HG02798 (cell line): ENCODE measurements around the gene FBLN2.
"Not testable (repeated sequence)": the region's sequence is repeated elsewhere in the genome, so short reads cannot be mapped to it uniquely, and the experiment has no call there.

Experiments
- ATAC-seq: cut with Tn5 transposase; IDR thresholded peaks from one replicate; pipeline ENCODE4 v1.9.1; 2021; ENCODE audit warnings: mild to moderate bottlenecking; ENCODE audit not compliant: unreplicated experiment, poor library complexity

FBLN2 gene

GRCh38 chr3:13513051-13513912, 35.6 kb upstream of the FBLN2 start:
- ATAC-seq = no peak

- ATAC-seq = no peak
Measured at GRCh38 chr3:13513913-13514517, 34.9 kb upstream of the FBLN2 start.

DNA sequence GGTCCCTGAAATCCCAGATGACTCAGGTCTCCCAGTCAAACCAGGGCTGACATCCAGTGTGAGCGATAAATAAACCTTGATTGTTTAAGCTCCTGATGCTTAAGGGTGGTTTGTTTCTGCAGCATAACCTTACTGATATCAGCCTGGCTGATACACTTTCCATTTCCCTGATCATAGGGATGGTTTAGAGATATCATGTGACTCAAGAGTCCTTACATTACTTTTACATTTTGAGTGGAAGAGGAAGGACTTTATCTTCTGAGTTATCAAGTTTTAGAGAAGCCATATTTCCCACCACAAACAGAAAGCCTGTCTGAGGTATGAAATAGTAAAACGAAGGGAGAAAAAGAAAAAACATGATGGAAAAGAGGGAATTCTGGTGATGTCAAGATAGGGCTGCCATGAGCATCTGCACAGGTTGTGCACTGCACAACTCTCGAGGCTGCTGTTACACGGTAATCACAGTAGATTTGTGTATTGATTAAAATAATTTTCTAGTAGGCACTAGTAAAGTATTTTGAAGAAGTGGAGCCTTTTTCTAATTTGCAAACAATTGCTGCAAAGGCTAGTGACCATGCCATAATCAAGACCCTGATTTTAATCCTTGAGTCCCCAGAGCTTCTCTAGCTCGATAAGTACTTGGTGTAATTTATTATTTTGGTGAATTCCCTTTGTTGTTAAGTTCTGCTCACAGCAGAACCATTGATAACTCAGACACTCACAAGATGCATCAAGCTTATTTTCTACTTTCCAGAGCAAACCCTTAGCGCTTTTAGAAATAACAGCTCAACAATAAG, 34.1 kb upstream of the FBLN2 start:
- ATAC-seq = no peak

DNA sequence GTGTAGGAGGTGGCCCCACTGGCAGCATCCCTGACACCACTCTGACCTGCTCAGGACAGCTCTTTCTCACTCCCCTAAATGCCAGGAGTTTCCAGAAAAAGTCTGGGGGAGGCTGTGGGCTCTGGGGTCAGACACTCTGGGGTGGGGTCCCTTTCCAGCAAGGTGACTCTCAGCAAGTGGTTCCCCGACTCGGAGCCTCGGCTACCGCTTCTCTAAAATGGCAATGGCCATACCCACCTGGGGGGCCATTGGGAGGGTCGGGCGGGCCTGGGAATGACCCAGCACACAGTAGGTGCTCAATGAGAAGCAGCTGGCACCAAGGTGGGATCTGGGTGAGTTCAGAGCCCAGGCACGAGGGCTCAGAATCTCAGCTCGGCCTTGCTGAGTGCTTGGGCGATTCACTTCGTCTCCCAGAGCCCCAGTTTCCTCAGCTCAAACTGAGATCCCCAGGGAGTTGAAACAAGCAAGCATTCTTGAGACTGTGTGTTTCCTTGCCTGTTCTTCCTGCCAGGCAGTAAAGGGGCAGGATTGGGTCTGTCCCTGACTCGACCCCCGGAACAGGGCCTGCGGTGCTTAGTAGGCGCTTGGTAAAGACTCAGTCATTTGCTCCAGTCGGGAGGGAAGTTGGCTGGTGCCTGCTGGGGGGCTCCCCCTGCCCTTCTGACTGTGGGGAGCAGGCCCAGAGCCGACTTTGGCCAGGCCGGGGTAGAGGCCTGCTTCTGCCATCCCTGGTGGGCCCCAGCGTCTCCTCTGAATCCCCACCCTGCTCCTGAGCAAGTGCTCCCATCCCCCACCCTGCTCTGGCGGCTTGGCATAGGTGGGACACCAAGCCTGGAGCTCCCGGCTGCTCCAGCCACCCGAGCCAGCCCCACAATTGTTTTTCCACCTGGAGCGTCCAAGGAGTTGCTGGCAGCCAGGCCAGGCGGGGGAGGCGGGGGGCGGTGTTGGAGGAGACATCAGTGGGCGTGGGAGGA, 32.9 kb upstream of the FBLN2 start:
- ATAC-seq = no peak

DNA sequence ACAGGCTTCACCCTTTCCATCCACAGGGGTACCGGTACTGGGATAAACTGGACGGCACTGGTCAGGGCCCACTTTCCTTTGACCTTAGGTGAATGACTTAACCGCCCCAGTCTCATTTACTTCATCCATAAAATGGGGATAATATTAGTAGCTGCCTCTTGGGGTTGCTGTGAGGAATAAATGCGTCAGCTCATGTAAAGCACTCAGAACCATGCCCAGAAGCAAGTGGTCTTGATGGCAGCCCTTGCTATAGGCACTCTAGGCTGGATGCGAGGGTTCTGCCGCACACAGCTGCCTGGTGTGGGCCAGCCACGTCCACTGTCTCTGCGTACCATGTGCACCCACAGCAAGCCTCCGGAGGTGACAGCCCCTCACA, 32.2 kb upstream of the FBLN2 start:
- ATAC-seq = no peak

DNA sequence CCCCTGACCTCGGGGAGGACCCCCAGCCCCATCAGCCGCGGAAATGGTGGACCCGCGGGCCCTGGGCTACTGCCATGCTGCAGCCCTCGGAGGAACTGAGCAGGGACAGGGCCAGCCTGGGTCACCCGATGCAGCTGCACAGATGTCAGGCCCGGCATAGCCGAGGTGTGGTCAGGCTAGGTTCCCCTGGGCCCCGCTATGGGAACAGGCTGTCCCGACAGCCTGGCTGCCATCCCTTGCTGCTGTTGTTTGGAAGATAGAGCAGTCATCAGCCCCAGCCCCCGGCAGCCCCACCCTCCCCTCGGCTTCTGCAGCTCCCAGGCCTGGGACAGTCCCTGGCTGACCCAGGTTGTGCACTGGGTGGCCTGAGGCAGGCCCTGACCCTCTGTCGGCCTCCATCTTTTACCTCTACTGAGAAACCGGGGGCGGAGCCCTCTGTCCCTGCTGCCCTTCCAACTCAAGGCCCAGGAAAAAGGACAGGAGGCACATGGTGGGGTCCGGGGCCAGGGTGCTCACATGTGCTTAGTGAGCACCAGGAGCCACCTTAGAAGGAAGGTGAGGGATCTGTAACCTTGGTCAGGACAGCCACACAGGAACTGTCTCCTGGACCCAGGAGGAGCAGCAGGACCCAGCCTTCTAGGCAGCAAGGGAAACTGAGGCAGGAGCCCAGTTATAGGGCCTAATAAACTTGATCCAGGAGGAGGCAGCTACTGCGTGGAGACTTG, 31.5 kb upstream of the FBLN2 start:
- ATAC-seq = no peak

DNA sequence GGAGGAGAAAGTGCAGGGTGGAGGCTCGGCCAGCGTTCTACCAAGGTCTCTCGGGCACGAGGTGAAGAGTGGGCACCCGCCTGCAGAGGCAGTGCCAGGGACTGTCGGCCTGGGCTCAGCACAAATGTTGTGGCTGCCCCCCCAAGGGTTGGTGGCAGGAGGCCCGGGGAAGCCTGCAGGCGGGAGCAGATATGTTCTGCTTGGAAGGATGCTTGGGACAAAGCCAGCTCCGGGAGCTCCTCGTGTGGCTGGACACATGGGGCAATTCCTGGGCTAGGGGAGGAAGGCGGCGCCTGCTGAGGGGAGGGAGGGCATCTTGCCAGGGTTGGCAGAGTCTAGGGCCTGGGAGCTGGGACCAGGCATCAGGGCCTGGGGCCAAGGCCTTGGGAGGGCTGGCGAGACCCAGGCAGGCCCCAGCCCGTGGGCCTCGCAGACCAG, 30.4 kb upstream of the FBLN2 start:
- ATAC-seq = no peak

DNA sequence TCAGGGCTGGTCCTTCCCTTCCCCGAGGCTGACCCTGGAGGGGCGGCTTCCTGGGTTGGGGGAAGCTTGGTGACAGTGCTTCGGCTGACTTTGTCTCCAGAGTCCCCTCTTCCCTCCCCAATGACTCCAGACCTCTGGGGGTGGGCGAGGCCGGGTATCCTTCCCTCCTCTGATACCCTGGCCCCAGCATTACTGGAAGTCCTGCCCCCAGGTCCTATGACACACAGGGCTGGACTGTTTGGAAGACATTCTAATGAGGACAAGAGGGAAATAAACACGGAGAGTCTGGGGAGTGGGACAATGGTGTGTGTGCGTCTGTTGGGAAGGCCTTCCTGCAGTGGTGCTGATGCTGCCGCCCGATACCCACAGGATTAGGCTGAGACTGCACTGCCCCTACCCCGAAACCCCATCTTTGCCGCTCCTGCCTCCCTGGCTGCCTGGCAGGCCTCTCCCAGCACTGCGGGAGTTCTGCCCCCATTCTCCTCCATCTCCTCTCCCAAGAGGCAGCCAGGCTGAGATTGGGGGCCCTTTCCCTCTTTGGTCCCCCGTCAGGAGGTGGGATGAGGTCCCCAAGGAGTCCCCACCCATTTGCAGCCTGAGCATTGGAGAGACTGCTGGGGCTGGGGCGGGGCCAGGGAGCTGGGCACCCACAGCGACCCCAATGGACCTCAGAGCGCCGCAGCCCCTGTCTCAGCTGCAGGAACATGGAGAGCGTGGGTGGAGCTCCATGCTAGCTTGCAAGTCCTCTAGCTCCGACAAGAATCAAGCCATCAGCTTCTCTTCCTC, 29.7 kb upstream of the FBLN2 start:
- ATAC-seq = no peak

GRCh38 chr3:13520326-13520880, 28.5 kb upstream of the FBLN2 start:
- no peak for ATAC-seq

GRCh38 chr3:13521309-13521708, 27.6 kb upstream of the FBLN2 start:
- ATAC-seq = no peak

DNA sequence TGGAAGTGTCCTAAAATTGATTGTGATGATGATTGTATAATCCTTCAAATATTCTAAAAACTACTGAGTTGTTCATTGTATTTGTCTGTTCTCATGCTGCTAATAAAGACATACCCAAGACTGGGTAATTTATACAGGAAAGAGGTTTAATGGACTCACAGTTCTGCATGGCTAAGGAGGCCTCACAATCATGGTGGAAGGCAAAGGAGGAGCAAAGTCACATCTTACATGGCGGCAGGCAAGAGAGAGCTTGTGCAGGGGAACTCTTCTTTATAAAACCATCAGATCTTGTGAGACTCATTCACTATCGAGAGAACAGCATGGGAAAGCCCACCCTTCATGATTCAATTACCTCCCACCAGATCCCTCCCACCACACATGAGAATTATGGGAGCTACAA, 27.2 kb upstream of the FBLN2 start:
- not testable (repeated sequence) for ATAC-seq

GRCh38 chr3:13522236-13522635, 26.7 kb upstream of the FBLN2 start:
- no peak for ATAC-seq

DNA sequence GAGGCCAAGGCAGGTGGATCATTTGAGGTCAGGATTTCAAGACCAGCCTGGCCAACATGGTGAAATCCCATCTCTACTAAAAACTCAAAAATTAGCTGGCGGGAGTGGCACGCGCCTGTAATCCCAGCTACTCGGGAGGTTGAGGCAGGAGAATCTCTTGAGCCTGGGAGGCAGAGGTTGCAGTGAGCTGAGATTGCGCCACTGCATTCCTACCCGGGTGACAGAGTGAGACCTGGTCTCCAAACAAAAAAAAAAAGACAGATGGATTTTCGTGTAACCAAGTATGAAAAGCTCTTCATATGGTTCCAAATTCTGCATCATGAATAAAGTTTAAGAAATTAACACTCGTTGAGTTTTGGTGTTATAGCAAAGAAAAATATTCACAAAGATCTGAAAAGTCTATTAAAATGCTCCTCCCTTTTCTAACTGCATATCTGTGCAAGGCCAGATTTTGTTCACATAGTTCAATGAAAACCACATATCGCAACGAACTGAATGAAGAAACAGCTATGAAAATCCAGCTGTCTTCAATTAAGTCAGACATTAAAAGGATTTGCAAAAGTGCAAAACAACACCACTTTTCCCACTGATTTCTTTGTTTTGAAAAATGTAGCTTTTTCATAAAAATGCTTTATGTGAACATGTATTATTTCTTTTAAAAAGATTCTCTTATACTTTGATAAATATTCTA, 23.8 kb upstream of the FBLN2 start:
- ATAC-seq = no peak

DNA sequence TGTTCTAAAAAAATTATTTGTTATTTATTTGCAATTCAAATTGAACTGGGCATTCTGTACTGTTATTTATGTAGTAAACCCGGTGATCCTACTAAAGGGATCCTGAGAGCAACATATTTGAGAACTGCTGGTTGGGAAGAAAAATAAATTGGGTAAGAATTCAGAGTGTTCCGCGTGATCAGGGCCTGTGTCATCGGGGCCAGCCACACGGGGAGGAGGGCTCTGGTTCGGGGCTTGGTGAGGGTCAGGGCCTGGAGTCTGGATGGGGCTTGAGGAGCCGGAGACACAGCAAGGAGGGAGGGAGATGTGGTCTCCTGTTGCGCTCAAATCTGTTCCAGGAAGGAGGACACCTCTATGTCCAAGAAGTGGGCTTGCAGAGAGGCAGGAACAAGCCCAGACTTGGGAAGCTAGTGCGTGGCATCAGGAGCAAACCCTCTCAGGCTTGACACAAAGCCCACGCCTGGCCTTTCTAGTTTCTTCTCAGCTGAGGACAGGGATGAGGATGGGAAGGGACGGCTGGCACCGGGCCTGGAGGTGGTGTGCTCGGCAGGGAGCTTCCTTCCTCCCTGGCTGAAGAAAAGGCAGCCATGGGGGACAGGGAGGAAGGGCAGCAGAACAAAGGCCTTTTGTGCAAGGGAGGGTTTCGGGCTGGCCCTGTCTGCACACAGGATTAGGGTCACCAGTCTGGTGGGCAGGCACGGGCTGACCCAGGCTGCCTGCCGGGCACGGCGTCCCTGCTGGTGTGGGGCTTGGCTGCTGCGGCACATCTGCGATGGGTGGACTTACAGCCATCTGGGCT, 22.9 kb upstream of the FBLN2 start:
- ATAC-seq = no peak

DNA sequence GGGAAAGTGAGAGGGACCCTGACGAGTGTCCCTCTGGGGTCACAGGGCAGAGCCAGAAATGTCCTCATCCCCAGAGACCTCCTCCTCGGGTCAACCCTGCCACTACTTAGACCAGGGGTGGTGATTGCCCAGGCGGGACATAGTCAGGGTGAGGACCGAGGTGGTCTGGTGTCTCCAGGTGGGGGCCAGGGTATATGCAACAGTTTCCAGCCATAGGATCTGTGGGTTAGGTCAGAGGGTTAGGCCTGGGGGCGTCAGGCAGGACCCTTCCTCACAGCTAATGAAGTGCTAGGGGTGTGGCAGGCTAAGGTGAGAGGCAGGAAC, 22.3 kb upstream of the FBLN2 start:
- no peak for ATAC-seq

DNA sequence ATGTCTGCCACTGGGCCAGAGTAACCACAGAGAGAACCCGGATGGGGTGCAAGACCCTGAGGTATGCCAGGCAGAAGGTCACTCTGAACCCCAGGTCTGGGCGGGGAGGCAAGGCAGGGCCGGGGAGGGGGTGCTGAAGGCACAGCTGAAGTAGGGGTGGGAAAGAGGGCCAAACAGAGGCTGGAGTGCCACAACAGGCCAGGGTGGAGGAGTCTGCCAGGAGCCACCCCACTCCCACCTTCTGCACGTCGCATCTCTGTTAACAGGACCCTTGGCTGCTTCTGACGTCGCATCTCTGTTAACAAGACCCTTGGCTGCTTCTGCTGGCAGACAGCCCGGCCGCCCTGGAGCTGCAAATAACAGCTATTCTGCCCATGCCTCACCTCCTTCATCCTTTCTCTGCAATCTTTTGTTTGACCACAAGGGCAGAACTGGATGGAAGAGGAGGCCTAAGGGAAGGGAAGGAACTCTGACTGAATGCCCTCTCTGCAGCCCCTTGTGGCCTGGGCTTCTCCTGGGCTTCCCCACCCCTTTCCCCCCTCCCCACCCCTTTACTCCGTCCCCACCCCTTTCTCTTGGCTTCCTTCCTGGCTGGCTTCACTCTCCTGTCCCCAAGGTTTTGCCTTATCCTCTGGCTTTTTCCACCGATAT, 20.6 kb upstream of the FBLN2 start:
- no peak for ATAC-seq
